Mucosa of descending colon (tissue), 3 donors: ENCODE data around the gene CDS2. TPM values are rescaled to one million over a fixed set of nuclear protein-coding genes. Genes with fewer than 3 reads are reported as not detected.

Source experiments
- ATAC-seq: fragments of 200-7000 bp; cut with Tn5 transposase; one replicate; pipeline ENCODE4 v1.9.1; 2020; ENCODE audit warnings: mild to moderate bottlenecking, moderate library complexity
- DNase-seq, 3 donors: peaks; one replicate each; pipeline ENCODE4 v3.0.0-alpha.2; 2020
- H3K36me3 ChIP-seq: fragments of 200-600 bp; one replicate; pipeline ENCODE4 v1.8.0; 2021; ENCODE audit warnings: low read depth, mild to moderate bottlenecking
- H3K4me1 ChIP-seq: fragments of 200-600 bp; one replicate; pipeline ENCODE4 v1.8.0; 2021; ENCODE audit warnings: low read depth, mild to moderate bottlenecking
- H3K4me3 ChIP-seq: fragments of 200-600 bp; one replicate; pipeline ENCODE4 v1.8.0; 2021; ENCODE audit warnings: mild to moderate bottlenecking
- H3K9me3 ChIP-seq: fragments of 200-600 bp; one replicate; pipeline ENCODE4 v1.8.0; 2021; ENCODE audit warnings: mild to moderate bottlenecking
- intact Hi-C, 2 donors: fragments of 100-400 bp; cut with DNase I in 1 of 2; cut with micrococcal nuclease in 1 of 2; formaldehyde crosslinking; loops; one replicate each; pipeline versions ENCODE4 v1.11.0 to v1.11.1; 2022; cut with DNase I, micrococcal nuclease
- total RNA-seq, 3 donors: library from RNA; stranded (reverse); fragmentation: NEBNext Ultra II Directional in 2 of 3; extraction: Animal tissue kit (Norgen Biotek cat#: 25700) in 2 of 3; gene quantifications; one replicate each; pipeline versions ENCODE4 v1.2.1 to v1.2.4, GENCODE V29; 2021 to 2023
- TF ChIP-seq, protein P1 (sequence below): fragments of 200-600 bp; IDR thresholded peaks from one replicate; pipeline ENCODE4 v1.8.0; 2022; ENCODE audit warnings: antibody characterized with exemption, mild to moderate bottlenecking
- donor health status: DM: no; HTN: no; CAD: no; lungs with moderate emphysema.
- donor health status: DM: no; HTN: no; CAD: no.
- donor health status: DM: no; HTN: yes; CAD: no.

Gene CDS2
- total RNA-seq, 3 donors from 2014 or later = 37.9 to 59.5 (median 39.6) TPM

DNA sequence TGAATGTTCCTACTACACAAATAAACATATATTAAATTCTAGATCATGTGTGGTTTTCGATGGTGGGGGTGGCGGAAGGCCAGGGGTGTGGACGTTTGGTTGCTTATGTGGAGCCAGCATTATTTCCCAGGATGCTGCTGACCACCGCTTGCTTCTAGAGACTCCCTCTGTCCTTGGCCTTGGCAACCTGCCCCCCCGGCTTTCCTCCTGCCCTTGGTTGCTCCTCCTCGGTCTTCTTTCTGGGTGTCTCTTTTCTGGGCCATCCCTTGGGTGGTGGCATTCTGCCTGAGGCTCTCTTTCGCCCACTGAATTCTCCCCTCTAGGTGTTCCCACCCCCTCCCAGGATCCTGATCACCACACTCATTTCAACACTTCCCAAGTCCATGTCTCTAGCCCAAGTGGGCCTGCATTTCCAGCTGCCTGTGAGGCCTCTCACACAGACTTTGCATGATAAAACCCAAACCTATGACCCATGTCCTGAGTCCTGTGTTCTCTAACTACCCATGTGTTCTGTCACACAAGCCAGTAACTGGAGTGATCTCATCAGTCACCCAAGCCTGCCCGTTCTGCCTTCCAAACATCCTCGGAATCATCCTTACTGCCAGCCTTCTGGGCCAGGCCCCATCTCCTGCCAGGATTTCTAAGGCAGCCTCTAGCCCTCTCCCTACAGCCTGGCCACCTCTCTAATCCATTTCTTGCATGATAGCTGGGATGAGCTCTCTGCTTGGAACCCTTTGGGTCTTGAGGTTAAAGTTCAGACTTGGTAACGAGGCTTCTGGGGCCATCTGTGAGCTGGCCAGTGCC lies 71.2 kb downstream of the CDS2 start:
- ATAC-seq = no peak
- no peak for DNase-seq
- Histone ChIP-seq H3K4me1 (peaks cover 3% of the 10 kb centered on the region), H3K36me3 (no peaks in the 10 kb centered on the region), H3K4me3 (no peak overlapping the region), H3K9me3 (no peaks in the 10 kb centered on the region)
- intact Hi-C loops = no loop called here
- TF ChIP-seq, protein P1, sequence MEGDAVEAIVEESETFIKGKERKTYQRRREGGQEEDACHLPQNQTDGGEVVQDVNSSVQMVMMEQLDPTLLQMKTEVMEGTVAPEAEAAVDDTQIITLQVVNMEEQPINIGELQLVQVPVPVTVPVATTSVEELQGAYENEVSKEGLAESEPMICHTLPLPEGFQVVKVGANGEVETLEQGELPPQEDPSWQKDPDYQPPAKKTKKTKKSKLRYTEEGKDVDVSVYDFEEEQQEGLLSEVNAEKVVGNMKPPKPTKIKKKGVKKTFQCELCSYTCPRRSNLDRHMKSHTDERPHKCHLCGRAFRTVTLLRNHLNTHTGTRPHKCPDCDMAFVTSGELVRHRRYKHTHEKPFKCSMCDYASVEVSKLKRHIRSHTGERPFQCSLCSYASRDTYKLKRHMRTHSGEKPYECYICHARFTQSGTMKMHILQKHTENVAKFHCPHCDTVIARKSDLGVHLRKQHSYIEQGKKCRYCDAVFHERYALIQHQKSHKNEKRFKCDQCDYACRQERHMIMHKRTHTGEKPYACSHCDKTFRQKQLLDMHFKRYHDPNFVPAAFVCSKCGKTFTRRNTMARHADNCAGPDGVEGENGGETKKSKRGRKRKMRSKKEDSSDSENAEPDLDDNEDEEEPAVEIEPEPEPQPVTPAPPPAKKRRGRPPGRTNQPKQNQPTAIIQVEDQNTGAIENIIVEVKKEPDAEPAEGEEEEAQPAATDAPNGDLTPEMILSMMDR = no peak

DNA sequence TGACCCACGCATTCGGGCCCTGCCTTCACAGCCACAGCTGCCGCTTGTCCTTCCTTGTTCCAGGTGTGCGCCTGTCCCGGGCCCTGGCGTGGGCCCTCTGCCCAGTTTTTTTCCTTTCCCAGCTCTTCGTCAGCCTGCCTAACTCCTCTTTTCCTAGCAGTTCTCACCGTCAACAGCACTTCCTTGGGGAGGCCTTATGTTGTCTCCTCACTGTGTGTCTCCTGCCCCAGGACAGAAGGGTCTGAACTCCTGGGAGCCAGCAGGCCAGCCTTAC lies 71.8 kb downstream of the CDS2 start:
- Histone ChIP-seq H3K4me1 (peaks cover 5% of the 10 kb centered on the region), H3K36me3 (no peaks in the 10 kb centered on the region), H3K4me3 (no peak overlapping the region), H3K9me3 (no peaks in the 10 kb centered on the region)
- TF ChIP-seq, protein P1 = no peak
- intact Hi-C loops = no loop called here
- ATAC-seq = no peak
- no peak for DNase-seq

DNA sequence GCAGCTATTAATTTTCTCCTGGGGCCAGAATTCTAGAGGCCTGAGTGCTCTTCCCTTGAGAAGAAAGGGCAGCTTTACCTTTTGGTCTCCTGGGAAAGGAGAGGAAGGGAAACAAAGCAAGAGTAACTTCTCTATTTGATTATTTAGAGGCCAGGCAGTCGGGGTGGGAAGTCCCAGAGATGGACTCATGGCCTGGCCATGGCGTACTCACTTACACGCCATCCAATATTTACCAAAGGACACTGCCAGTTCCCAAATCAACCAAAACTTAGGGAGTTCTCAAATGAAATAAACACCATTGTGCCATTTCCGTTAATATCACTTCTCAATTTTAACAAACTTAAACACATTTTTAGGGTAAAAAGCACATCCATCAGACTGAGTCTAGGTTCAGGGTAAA lies 76.6 kb downstream of the CDS2 start:
- H3K36me3 ChIP-seq = no peaks in the 10 kb centered on the region
- intact Hi-C loops = no loop called here
- H3K4me3 ChIP-seq = no peak overlapping the region
- H3K4me1 ChIP-seq = peaks cover 5% of the 10 kb centered on the region
- H3K9me3 ChIP-seq = no peaks in the 10 kb centered on the region
- DNase-seq (no peak), ATAC-seq (no peak)
- TF ChIP-seq, protein P1 = no peak

DNA sequence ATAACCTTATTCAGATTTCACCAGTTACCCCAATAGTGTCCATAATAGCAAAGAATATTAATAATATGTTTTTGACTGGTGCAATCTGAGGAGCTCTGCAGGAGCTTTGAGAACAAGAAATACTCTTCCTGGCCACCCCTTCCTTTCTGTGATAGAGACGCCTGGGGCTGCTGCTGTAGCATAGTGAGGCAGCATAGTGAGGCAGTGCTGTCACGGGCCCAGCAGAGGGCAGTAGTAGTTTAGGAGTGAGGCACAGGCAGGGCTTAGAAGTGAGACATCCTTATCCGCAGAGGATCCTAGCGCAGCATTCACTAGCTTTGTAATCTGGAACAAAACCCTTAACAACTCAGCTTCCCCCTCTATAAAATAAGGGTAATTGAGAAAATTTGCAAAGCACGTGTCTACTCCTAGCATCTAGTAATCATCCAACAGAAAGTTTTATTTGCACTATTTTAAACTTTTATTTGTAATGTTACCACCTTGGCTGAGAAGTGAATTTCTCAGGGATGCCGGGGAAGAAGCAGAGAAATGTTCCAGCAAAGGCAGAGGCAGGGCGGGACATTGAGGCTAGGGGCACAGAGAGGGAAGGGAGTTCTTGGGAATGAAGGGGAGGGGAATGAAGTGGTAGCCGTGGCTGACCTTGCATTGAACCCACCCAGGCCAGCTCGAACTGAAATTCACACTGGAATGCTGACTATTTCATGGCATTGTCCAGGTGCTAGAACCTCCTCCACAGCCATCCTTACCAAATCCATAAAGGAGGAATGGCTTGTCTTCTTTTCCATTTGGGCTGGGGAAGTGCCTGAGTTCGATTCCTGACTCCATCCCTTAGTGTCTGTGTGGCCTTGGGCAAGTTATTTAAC lies 78.8 kb downstream of the CDS2 start:
- TF ChIP-seq, protein P1 = peak; percentile 66
- H3K4me3 ChIP-seq = no peak overlapping the region
- peak; percentile 90 for ATAC-seq
- no peaks in the 10 kb centered on the region for H3K36me3 ChIP-seq
- intact Hi-C loops = no loop called here
- peak; percentile 67 to 80 (median 77) for DNase-seq
- peaks cover 5% of the 10 kb centered on the region for H3K4me1 ChIP-seq
- H3K9me3 ChIP-seq = no peaks in the 10 kb centered on the region

DNA sequence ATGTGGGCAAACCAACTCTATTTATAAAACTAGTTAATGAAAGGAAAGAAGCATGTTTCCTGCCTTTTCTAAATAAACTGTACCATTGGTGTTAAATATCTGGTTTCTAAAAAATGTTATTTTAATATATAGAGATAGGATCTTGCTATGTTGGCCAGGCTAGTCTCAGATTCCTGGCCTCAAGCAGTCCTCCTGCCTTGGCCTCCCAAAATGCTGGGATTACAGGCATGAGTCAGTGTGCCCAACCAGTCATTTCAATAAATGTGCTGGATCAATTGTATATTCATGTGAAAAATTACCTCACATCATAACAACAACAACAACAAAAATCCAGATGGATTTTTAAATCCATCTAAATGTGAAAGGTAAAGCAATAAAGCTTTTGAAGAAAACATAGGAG lies 80.3 kb downstream of the CDS2 start:
- H3K4me1 ChIP-seq = peaks cover 5% of the 10 kb centered on the region
- TF ChIP-seq, protein P1 = no peak
- ATAC-seq = no peak
- DNase-seq = no peak
- H3K4me3 ChIP-seq = no peak overlapping the region
- intact Hi-C loops = no loop called here
- no peaks in the 10 kb centered on the region for H3K9me3 ChIP-seq
- no peaks in the 10 kb centered on the region for H3K36me3 ChIP-seq
